Stimulated activated CD4-positive, alpha-beta T cell treated with anti-CD3 and anti-CD28 coated beads, Interleukin-4, amount 100 ng/mL, for 4 hours (primary cell): ENCODE data around the gene ATF7IP2.
"Not testable (repeated sequence)": the region's sequence is repeated elsewhere in the genome, so short reads cannot be mapped to it uniquely, and the experiment has no call there.

Experiments used
- DNase-seq, 2 experiments: peaks; one replicate each; pipeline ENCODE4 v3.0.0-alpha.2; 2020

Gene ATF7IP2

GRCh38 chr16:10376229-10376628, 9.6 kb upstream of the ATF7IP2 start:
- no peak for DNase-seq

GRCh38 chr16:10383626-10384025, 2.2 kb upstream of the ATF7IP2 start:
- no peak for DNase-seq

GRCh38 chr16:10386517-10387100, 748 bp downstream of the ATF7IP2 start:
- no peak for DNase-seq

- no peak for DNase-seq
These were observed 1.3 kb downstream of the ATF7IP2 start for GRCh38 chr16:10387188-10387617.

GRCh38 chr16:10388988-10389387, 3.1 kb downstream of the ATF7IP2 start:
- DNase-seq, result no peak

- no peak for DNase-seq
These were observed 4.5 kb downstream of the ATF7IP2 start for GRCh38 chr16:10390330-10390729.

- no peak for DNase-seq
These were observed 5.0 kb downstream of the ATF7IP2 start for GRCh38 chr16:10390867-10391266.

GRCh38 chr16:10391339-10391738, 5.5 kb downstream of the ATF7IP2 start:
- DNase-seq, result no peak

- no peak for DNase-seq
These were observed 17.1 kb downstream of the ATF7IP2 start for GRCh38 chr16:10402975-10403374.

- no peak for DNase-seq
These were observed 19.6 kb downstream of the ATF7IP2 start for GRCh38 chr16:10405386-10405939.

- DNase-seq, result no peak
These were observed 23.0 kb downstream of the ATF7IP2 start for GRCh38 chr16:10408824-10409381.

- not testable (repeated sequence) for DNase-seq
These were observed 23.9 kb downstream of the ATF7IP2 start for GRCh38 chr16:10409713-10410112.

- no peak for DNase-seq
These were observed 24.6 kb downstream of the ATF7IP2 start for GRCh38 chr16:10410469-10410868.

GRCh38 chr16:10412935-10413601, 27.2 kb downstream of the ATF7IP2 start:
- DNase-seq, result no peak

- DNase-seq, result not testable (repeated sequence)
These were observed 32.3 kb downstream of the ATF7IP2 start for GRCh38 chr16:10418204-10418603.

- no peak for DNase-seq
These were observed 33.8 kb downstream of the ATF7IP2 start for GRCh38 chr16:10419701-10420100.

GRCh38 chr16:10421596-10421995, 35.7 kb downstream of the ATF7IP2 start:
- no peak for DNase-seq

- DNase-seq, result no peak
These were observed 42.7 kb downstream of the ATF7IP2 start for GRCh38 chr16:10428433-10429168.

- DNase-seq, result not testable (repeated sequence)
These were observed 43.6 kb downstream of the ATF7IP2 start for GRCh38 chr16:10429299-10429969.

GRCh38 chr16:10441726-10442125, 55.9 kb downstream of the ATF7IP2 start:
- DNase-seq, result no peak

- DNase-seq, result no peak
These were observed 61.4 kb downstream of the ATF7IP2 start for GRCh38 chr16:10447289-10447688.

GRCh38 chr16:10452208-10453158, 66.6 kb downstream of the ATF7IP2 start:
- DNase-seq, result not testable (repeated sequence)
